Kidney capillary endothelial cell (primary cell): ENCODE results near the gene LAMB4.

ENCODE experiments used
- DNase-seq: peaks from one replicate; pipeline ENCODE4 v3.0.0-alpha.2; 2018; ENCODE audit warnings: low spot score

The LAMB4 gene

GRCh38 chr7:108014747-108015682, 115.1 kb downstream of the LAMB4 start:
- DNase-seq, result peak; percentile 87

GRCh38 chr7:108014215-108014614, 115.9 kb downstream of the LAMB4 start:
- DNase-seq, result no peak

GRCh38 chr7:108012499-108013430, 117.4 kb downstream of the LAMB4 start:
- no peak for DNase-seq

- DNase-seq, result no peak
These were observed 119.8 kb downstream of the LAMB4 start for GRCh38 chr7:108010377-108010776.

- DNase-seq, result no peak
These were observed 120.3 kb downstream of the LAMB4 start for GRCh38 chr7:108009873-108010272.

- DNase-seq, result no peak
These were observed 121.3 kb downstream of the LAMB4 start for GRCh38 chr7:108008827-108009226.

GRCh38 chr7:108008240-108008639, 121.9 kb downstream of the LAMB4 start:
- no peak for DNase-seq

- DNase-seq, result no peak
These were observed 122.4 kb downstream of the LAMB4 start for GRCh38 chr7:108007762-108008161.

GRCh38 chr7:108007261-108007660, 122.9 kb downstream of the LAMB4 start:
- DNase-seq, result no peak

GRCh38 chr7:108004220-108005142, 125.7 kb downstream of the LAMB4 start:
- DNase-seq, result no peak

GRCh38 chr7:108003599-108003935, 126.6 kb downstream of the LAMB4 start:
- DNase-seq, result no peak

GRCh38 chr7:108002726-108003598, 127.2 kb downstream of the LAMB4 start, which contains the start of gene LAMB1:
Gene LAMB1, minus strand, starts transcription at chr7:108003161. Its CDS starts 276 bp downstream, at chr7:108002885.
- DNase-seq, result no peak

GRCh38 chr7:108001764-108002725, 128.1 kb downstream of the LAMB4 start:
- DNase-seq, result no peak

- no peak for DNase-seq
These were observed 129.0 kb downstream of the LAMB4 start for GRCh38 chr7:108000875-108001763.

GRCh38 chr7:107999779-108000560, 130.2 kb downstream of the LAMB4 start:
- peak; percentile 70 for DNase-seq

GRCh38 chr7:107998660-107999480, 131.3 kb downstream of the LAMB4 start:
- DNase-seq, result no peak

- DNase-seq, result no peak
These were observed 132.0 kb downstream of the LAMB4 start for GRCh38 chr7:107998150-107998549.
